GM23338 (cell line): ENCODE data around the gene RALGPS1. TPM values are rescaled to one million over a fixed set of nuclear protein-coding genes. Genes with fewer than 3 reads are reported as not detected.
"Not testable (repeated sequence)": the region's sequence is repeated elsewhere in the genome, so short reads cannot be mapped to it uniquely, and the experiment has no call there.

Experiments used
- ATAC-seq: fragments of 200-7000 bp; cut with Tn5 transposase; 3 replicates; pipeline ENCODE4 v1.9.1; 2020
- DNase-seq: peaks from one replicate; pipeline ENCODE4 v3.0.0-alpha.2; 2015; ENCODE audit warnings: low spot score
- H2AFZ ChIP-seq: fragments of 200-600 bp; sonication (generic); 2 replicates; pipeline ENCODE4 v1.8.0; 2016; ENCODE audit warnings: antibody characterized with exemption, mild to moderate bottlenecking, moderate library complexity
- H3F3A ChIP-seq: fragments of 200-600 bp; sonication (generic); replicated peaks from 2 replicates; pipeline ENCODE4 v1.8.0; 2017; ENCODE audit warnings: antibody characterized with exemption, mixed run types, low read depth
- H3K27ac ChIP-seq: fragments of 200-600 bp; sonication (generic); 2 replicates; pipeline ENCODE4 v1.6.1; 2016; ENCODE audit warnings: low read depth
- H3K27me3 ChIP-seq: fragments of 200-600 bp; sonication (generic); 2 replicates; pipeline ENCODE4 v1.8.0; 2016; ENCODE audit warnings: mild to moderate bottlenecking, mixed run types, moderate library complexity; ENCODE audit not compliant: insufficient read depth
- H3K36me3 ChIP-seq: fragments of 200-600 bp; sonication (generic); 2 replicates; pipeline ENCODE4 v1.8.0; 2016; ENCODE audit warnings: mild to moderate bottlenecking; ENCODE audit not compliant: insufficient read depth
- H3K4me1 ChIP-seq: fragments of 200-600 bp; sonication (generic); 2 replicates; pipeline ENCODE4 v1.8.0; 2016; ENCODE audit warnings: mild to moderate bottlenecking, moderate library complexity; ENCODE audit not compliant: insufficient read depth
- H3K4me2 ChIP-seq: fragments of 200-600 bp; sonication (generic); 2 replicates; pipeline ENCODE4 v1.7.1; 2017; ENCODE audit warnings: mixed run types
- H3K4me3 ChIP-seq: fragments of 200-600 bp; sonication (generic); 2 replicates; pipeline ENCODE4 v1.6.1; 2016; ENCODE audit warnings: mixed run types
- H3K79me2 ChIP-seq: fragments of 200-600 bp; sonication (generic); replicated peaks from 2 replicates; pipeline ENCODE4 v1.8.0; 2017; ENCODE audit warnings: mild to moderate bottlenecking; ENCODE audit not compliant: insufficient read depth
- H3K9me2 ChIP-seq: fragments of 200-600 bp; sonication (generic); 2 replicates; pipeline ENCODE4 v1.8.0; 2017; ENCODE audit not compliant: insufficient read depth
- H4K20me1 ChIP-seq: fragments of 200-600 bp; sonication (generic); replicated peaks from 2 replicates; pipeline ENCODE4 v1.8.0; 2017; ENCODE audit warnings: mild to moderate bottlenecking; ENCODE audit not compliant: insufficient read depth
- H3K27ac Mint-ChIP-seq: 2 replicates; pipeline ENCODE4 v1.8.0; 2020; ENCODE audit warnings: inconsistent platforms, mild to moderate bottlenecking, moderate library complexity, mixed read lengths
- H3K27me3 Mint-ChIP-seq: 3 replicates; pipeline ENCODE4 v1.8.0; 2022; ENCODE audit warnings: low read depth, mild to moderate bottlenecking, moderate library complexity, mixed read lengths, inconsistent platforms; ENCODE audit not compliant: insufficient read depth, poor library complexity
- H3K36me3 Mint-ChIP-seq: 3 replicates; pipeline ENCODE4 v1.8.0; 2021; ENCODE audit warnings: low read depth, mild to moderate bottlenecking, inconsistent platforms, moderate library complexity, mixed read lengths
- H3K4me1 Mint-ChIP-seq: 3 replicates; pipeline ENCODE4 v1.8.0; 2020; ENCODE audit warnings: mild to moderate bottlenecking, inconsistent platforms, mixed read lengths
- H3K4me3 Mint-ChIP-seq: 3 replicates; pipeline ENCODE4 v1.8.0; 2021; ENCODE audit warnings: moderate library complexity, mild to moderate bottlenecking, inconsistent platforms, mixed read lengths
- H3K9me3 Mint-ChIP-seq: 3 replicates; pipeline ENCODE4 v1.8.0; 2020; ENCODE audit warnings: moderate library complexity, mild to moderate bottlenecking, inconsistent platforms, mixed read lengths
- CREB1 ChIP-seq: fragments of 250-450 bp; sonication (Bioruptor Pico); IDR thresholded peaks from 2 replicates; pipeline ENCODE4 v1.5.0; 2020; ENCODE audit warnings: low read depth, mild to moderate bottlenecking, moderate library complexity
- EZH2phosphoT487 ChIP-seq: fragments of 200-600 bp; sonication (generic); IDR thresholded peaks from one replicate; pipeline ENCODE4 v1.8.1; 2018; ENCODE audit warnings: antibody characterized with exemption; ENCODE audit not compliant: unreplicated experiment
- POLR2AphosphoS5 ChIP-seq: IDR thresholded peaks from 2 replicates; pipeline ENCODE4 v1.6.1; 2016; ENCODE audit warnings: antibody characterized with exemption, low read depth
- STAT1 ChIP-seq: IDR thresholded peaks from one replicate; pipeline ENCODE4 v1.6.1; 2016; ENCODE audit warnings: antibody characterized with exemption; ENCODE audit not compliant: unreplicated experiment
- polyA plus RNA-seq: library from polyadenylated mRNA; unstranded; fragments of >200 nt; fragmentation: Nextera tagmentation; extraction: Ambion mirVana; gene quantifications from 2 replicates; pipeline ENCODE4 v1.2.1, GENCODE V29; 2016
- total RNA-seq: library from RNA; depleted of rRNA; stranded (reverse); fragments of >200 nt; shearing (Covaris generic); gene quantifications from 2 replicates; pipeline ENCODE4 v1.2.3, GENCODE V29; 2014
- TF ChIP-seq, protein P1 (sequence below), 2 experiments: fragments of 200-600 bp in 1 of 2; sonication (generic) in 1 of 2; conservative IDR thresholded peaks; 2 replicates each; pipeline versions ENCODE4 v1.5.1 to v1.6.1; 2016 to 2017; ENCODE audit warnings: antibody characterized with exemption in 2 of 2, low read depth in 2 of 2, mild to moderate bottlenecking in 2 of 2, moderate library complexity in 1 of 2
- TF ChIP-seq, protein P2 (sequence below): IDR thresholded peaks from one replicate; pipeline ENCODE4 v1.6.1; 2018; ENCODE audit warnings: antibody characterized with exemption; ENCODE audit not compliant: unreplicated experiment

Gene RALGPS1
- total and polyA plus RNA-seq, 2 experiments from 2014 or later: 18.2 to 57.1 TPM

DNA sequence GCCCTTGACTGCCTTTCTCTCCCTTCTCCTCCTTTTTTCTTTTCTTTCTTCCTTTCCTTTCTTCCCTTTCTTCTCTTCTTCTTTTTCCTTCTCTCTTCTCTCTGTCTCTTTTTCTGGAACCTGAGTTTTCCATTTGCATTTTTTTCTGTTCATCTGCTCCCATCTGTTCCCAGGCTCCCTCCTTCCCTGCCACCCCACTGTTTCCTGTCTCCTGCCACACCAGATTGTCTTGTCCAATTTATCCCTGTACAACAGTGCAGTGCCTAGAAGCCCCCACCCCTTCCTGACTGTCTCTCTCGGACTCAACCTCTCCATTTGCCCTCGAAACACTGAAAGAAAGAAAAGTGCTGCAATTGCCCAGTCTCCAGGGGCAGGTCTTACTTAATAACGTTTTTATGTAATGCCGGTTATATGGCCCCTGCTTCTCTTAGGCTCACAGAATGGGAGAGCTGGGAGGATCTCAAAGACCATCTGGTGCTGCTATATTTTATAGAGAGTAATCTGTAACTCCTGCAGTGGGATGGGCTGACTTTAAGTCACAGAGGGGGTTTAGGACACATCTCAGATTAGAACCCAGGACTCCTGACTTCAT, 101.4 kb downstream of the RALGPS1 start (continued):
- TF ChIP-seq EZH2phosphoT487 (no peak), CREB1 (CRISPR knock-in tag) (no peak)

DNA sequence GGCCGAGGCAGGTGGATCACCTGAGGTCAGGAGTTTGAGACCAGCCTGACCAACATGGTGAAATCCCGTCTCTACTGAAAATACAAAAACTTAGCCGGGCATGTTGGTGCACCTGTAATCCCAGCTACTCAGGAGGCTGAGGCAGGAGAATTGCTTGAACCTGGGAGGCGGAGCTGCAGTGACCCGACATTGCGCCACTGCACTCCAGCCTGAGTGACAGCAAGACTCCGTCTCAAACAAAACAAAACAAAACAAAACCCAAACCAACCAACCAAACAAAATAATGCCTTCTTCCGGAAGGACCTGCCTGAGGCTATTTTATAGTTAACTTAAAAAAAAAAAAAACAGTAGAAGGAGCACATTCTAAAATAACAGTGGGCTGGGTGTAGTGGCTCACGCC, 103.4 kb downstream of the RALGPS1 start:
- not testable (repeated sequence) for DNase-seq, H3K36me3 ChIP-seq, H3F3A ChIP-seq, H2AFZ ChIP-seq, H3K79me2 ChIP-seq, H3K36me3 Mint-ChIP-seq, H3K4me2 ChIP-seq, H3K4me3 Mint-ChIP-seq, H3K27me3 ChIP-seq, H3K27me3 Mint-ChIP-seq, H3K4me1 ChIP-seq, ATAC-seq, H3K27ac Mint-ChIP-seq, H4K20me1 ChIP-seq, H3K4me3 ChIP-seq, H3K9me2 ChIP-seq, H3K9me3 Mint-ChIP-seq
- 0 out of 2 replicates have a peak overlapping the region, but pooled peaks have one; percentile 59 for H3K27ac ChIP-seq
- H3K4me1 Mint-ChIP-seq: peaks cover 15% of the 10 kb centered on the region

DNA sequence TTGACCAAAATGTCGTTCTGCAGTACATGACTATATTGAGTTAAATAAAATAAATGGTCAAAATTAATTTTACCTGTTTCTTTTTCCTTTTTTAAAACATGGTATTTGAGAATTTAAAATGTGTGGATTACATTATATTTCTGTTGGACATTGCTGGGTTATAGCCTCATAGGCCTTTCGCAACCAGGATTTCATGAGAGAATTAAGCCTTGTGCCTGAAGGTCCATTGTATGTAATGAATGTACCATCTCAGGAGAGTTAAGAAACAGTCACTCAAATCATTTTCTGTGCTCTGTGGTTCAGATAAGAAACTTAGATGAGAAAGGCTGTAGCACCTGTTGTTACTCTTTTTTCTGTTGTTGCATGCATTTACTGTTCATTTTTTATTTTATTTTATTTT, 104.4 kb downstream of the RALGPS1 start:
- Histone ChIP-seq H3K36me3 (no peaks in the 10 kb centered on the region), H3F3A (no peaks in the 10 kb centered on the region), H2AFZ (no peak overlapping the region), H3K9me2 (no peaks in the 10 kb centered on the region), H3K4me1 (peaks cover 8% of the 10 kb centered on the region; the same call in 1 of the 2 replicates), H3K27ac (no peak overlapping the region), H3K27me3 (no peaks in the 10 kb centered on the region), H3K4me3 (no peak overlapping the region), H4K20me1 (no peaks in the 10 kb centered on the region; the same call in 1 of the 2 replicates), H3K4me2 (no peak overlapping the region), H3K79me2 (no peaks in the 10 kb centered on the region)
- H3K4me3 Mint-ChIP-seq: no peak overlapping the region
- H3K27ac Mint-ChIP-seq: no peak overlapping the region
- no peaks in the 10 kb centered on the region for H3K9me3 Mint-ChIP-seq
- peaks cover 2% of the 10 kb centered on the region for H3K27me3 Mint-ChIP-seq
- ATAC-seq: no peak
- TF ChIP-seq CREB1 (CRISPR knock-in tag) (no peak), POLR2AphosphoS5 (no peak), STAT1 (no peak)
- TF ChIP-seq, protein P1, sequence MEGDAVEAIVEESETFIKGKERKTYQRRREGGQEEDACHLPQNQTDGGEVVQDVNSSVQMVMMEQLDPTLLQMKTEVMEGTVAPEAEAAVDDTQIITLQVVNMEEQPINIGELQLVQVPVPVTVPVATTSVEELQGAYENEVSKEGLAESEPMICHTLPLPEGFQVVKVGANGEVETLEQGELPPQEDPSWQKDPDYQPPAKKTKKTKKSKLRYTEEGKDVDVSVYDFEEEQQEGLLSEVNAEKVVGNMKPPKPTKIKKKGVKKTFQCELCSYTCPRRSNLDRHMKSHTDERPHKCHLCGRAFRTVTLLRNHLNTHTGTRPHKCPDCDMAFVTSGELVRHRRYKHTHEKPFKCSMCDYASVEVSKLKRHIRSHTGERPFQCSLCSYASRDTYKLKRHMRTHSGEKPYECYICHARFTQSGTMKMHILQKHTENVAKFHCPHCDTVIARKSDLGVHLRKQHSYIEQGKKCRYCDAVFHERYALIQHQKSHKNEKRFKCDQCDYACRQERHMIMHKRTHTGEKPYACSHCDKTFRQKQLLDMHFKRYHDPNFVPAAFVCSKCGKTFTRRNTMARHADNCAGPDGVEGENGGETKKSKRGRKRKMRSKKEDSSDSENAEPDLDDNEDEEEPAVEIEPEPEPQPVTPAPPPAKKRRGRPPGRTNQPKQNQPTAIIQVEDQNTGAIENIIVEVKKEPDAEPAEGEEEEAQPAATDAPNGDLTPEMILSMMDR (conservative IDR thresholded peaks at IDR 0.05; ENCODE audit: low read depth in 2 of 2): no peak
- TF ChIP-seq, protein P2, sequence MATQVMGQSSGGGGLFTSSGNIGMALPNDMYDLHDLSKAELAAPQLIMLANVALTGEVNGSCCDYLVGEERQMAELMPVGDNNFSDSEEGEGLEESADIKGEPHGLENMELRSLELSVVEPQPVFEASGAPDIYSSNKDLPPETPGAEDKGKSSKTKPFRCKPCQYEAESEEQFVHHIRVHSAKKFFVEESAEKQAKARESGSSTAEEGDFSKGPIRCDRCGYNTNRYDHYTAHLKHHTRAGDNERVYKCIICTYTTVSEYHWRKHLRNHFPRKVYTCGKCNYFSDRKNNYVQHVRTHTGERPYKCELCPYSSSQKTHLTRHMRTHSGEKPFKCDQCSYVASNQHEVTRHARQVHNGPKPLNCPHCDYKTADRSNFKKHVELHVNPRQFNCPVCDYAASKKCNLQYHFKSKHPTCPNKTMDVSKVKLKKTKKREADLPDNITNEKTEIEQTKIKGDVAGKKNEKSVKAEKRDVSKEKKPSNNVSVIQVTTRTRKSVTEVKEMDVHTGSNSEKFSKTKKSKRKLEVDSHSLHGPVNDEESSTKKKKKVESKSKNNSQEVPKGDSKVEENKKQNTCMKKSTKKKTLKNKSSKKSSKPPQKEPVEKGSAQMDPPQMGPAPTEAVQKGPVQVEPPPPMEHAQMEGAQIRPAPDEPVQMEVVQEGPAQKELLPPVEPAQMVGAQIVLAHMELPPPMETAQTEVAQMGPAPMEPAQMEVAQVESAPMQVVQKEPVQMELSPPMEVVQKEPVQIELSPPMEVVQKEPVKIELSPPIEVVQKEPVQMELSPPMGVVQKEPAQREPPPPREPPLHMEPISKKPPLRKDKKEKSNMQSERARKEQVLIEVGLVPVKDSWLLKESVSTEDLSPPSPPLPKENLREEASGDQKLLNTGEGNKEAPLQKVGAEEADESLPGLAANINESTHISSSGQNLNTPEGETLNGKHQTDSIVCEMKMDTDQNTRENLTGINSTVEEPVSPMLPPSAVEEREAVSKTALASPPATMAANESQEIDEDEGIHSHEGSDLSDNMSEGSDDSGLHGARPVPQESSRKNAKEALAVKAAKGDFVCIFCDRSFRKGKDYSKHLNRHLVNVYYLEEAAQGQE: no peak
- H3K4me1 Mint-ChIP-seq: peaks cover 15% of the 10 kb centered on the region
- H3K36me3 Mint-ChIP-seq: no peaks in the 10 kb centered on the region
- no peak for DNase-seq
